GM12875 (cell line): ENCODE measurements around the gene RNF123.

Source experiments
- H3K4me3 ChIP-seq: one replicate; pipeline ENCODE4 v1.5.1; 2011; ENCODE audit warnings: low read depth, low read length, control low read depth
- CTCF ChIP-seq: IDR thresholded peaks from 2 replicates; pipeline ENCODE4 v1.5.1; 2011; ENCODE audit warnings: low read depth, mild to moderate bottlenecking, control low read depth, inconsistent platforms, low read length, moderate library complexity, borderline replicate concordance; ENCODE audit not compliant: insufficient read depth

Gene RNF123

GRCh38 chr3:49703956-49704355 lies 14.6 kb downstream of the RNF123 start:
- no peak for TF ChIP-seq CTCF

GRCh38 chr3:49704629-49705028 lies 15.3 kb downstream of the RNF123 start:
- H3K4me3 ChIP-seq, result no peak overlapping the region
- no peak for TF ChIP-seq CTCF

More at GRCh38 chr3:49703956-49704355, 14.6 kb downstream of the RNF123 start:
- H3K4me3 ChIP-seq, result no peak overlapping the region

GRCh38 chr3:49705390-49705960 lies 16.1 kb downstream of the RNF123 start:
- TF ChIP-seq CTCF, result no peak
- H3K4me3 ChIP-seq, result no peak overlapping the region

GRCh38 chr3:49706456-49707112 lies 17.2 kb downstream of the RNF123 start:
- H3K4me3 ChIP-seq, result no peak overlapping the region
- TF ChIP-seq CTCF, result no peak

GRCh38 chr3:49707113-49707480 lies 17.7 kb downstream of the RNF123 start:
- no peak overlapping the region for H3K4me3 ChIP-seq
- TF ChIP-seq CTCF, result no peak

- no peak for TF ChIP-seq CTCF
- H3K4me3 ChIP-seq, result no peak overlapping the region
Measured at GRCh38 chr3:49709852-49710251, 20.5 kb downstream of the RNF123 start.

- TF ChIP-seq CTCF, result no peak
- no peak overlapping the region for H3K4me3 ChIP-seq
Measured at GRCh38 chr3:49711489-49711888, 22.1 kb downstream of the RNF123 start.
